ENCODE measurements around the gene SLC24A3.

GRCh38 chr20:19254956-19255355 is 42.5 kb downstream of the SLC24A3 start:
- TF ChIP-seq CTCF (IDR thresholded peaks at IDR 0.05; ENCODE audit: low read depth, low read length): no peak
- 0 out of 2 replicates have a peak, but pooled peaks have one; percentile 5 for TF ChIP-seq MAX (IDR thresholded peaks at IDR 0.05; ENCODE audit: low read depth, low read length)
- TF ChIP-seq POLR2A (IDR thresholded peaks at IDR 0.05; ENCODE audit: extremely low read depth, insufficient read length): no peak

Data from NB4 (cell line).